ENCODE results near the gene PRDM16. TPM values are rescaled to one million over a fixed set of nuclear protein-coding genes. Genes with fewer than 3 reads are reported as not detected.

Gene PRDM16
- total RNA-seq, 4 donors from 2014 or later: 0.19 to 1.6 (median 0.36) TPM

- no peaks in the 10 kb centered on the region for H3K9me3 ChIP-seq
- no peaks in the 10 kb centered on the region for H3K36me3 ChIP-seq
- no peak overlapping the region for H3K4me3 ChIP-seq
- TF ChIP-seq CTCF (IDR thresholded peaks at IDR 0.05): no peak
- WGBS: 68% methylated on average over 27 of the region's 34 CpGs
- H3K4me1 ChIP-seq: peaks cover 12% of the 10 kb centered on the region
- H3K27me3 ChIP-seq: peaks cover 36% of the 10 kb centered on the region
- H3K27ac ChIP-seq: no peak overlapping the region
- DNase-seq (ENCODE audit: low spot score in 2 of 2): no peak
Measured at GRCh38 chr1:3188150-3188971, 119.4 kb downstream of the PRDM16 start.

GRCh38 chr1:3190256-3191041, 121.4 kb downstream of the PRDM16 start:
- WGBS: 80% methylated on average over 22 of the region's 32 CpGs
- no peaks in the 10 kb centered on the region for H3K36me3 ChIP-seq
- peaks cover 25% of the 10 kb centered on the region for H3K27me3 ChIP-seq
- H3K4me1 ChIP-seq: peaks cover 12% of the 10 kb centered on the region
- TF ChIP-seq EP300 (IDR thresholded peaks at IDR 0.05) (no peak), POLR2A (IDR thresholded peaks at IDR 0.05) (no peak), CTCF (IDR thresholded peaks at IDR 0.05) (no peak), POLR2AphosphoS5 (IDR thresholded peaks at IDR 0.05) (no peak)
- no peak for DNase-seq (ENCODE audit: low spot score in 2 of 2)
- H3K27ac ChIP-seq: no peak overlapping the region
- H3K9me3 ChIP-seq: no peaks in the 10 kb centered on the region
- H3K4me3 ChIP-seq: no peak overlapping the region

- H3K4me3 ChIP-seq: no peak overlapping the region
- H3K27me3 ChIP-seq: peaks cover 9% of the 10 kb centered on the region
- no peaks in the 10 kb centered on the region for H3K9me3 ChIP-seq
- no peak for DNase-seq (ENCODE audit: low spot score in 2 of 2)
- TF ChIP-seq POLR2AphosphoS5 (IDR thresholded peaks at IDR 0.05) (no peak), POLR2A (IDR thresholded peaks at IDR 0.05) (no peak), CTCF (IDR thresholded peaks at IDR 0.05) (no peak), EP300 (IDR thresholded peaks at IDR 0.05) (no peak)
- H3K27ac ChIP-seq: no peak overlapping the region
- H3K4me1 ChIP-seq: no peaks in the 10 kb centered on the region
- WGBS: 74% methylated on average over 4 of the region's 6 CpGs
- no peaks in the 10 kb centered on the region for H3K36me3 ChIP-seq
Measured at GRCh38 chr1:3192361-3192760, 123.4 kb downstream of the PRDM16 start.

- Histone ChIP-seq H3K4me1 (no peaks in the 10 kb centered on the region), H3K4me3 (no peak overlapping the region), H3K9me3 (no peaks in the 10 kb centered on the region), H3K27me3 (peaks cover 8% of the 10 kb centered on the region), H3K36me3 (no peaks in the 10 kb centered on the region), H3K27ac (no peak overlapping the region)
- 93% methylated on average over 11 of the region's 18 CpGs for WGBS
- no peak for TF ChIP-seq EP300 (IDR thresholded peaks at IDR 0.05)
- no peak for TF ChIP-seq CTCF (IDR thresholded peaks at IDR 0.05)
- TF ChIP-seq POLR2AphosphoS5 (IDR thresholded peaks at IDR 0.05): no peak
- TF ChIP-seq POLR2A (IDR thresholded peaks at IDR 0.05): no peak
- no peak for DNase-seq (ENCODE audit: low spot score in 2 of 2)
Measured at GRCh38 chr1:3192825-3193224, 123.8 kb downstream of the PRDM16 start.

GRCh38 chr1:3193811-3194210, 124.8 kb downstream of the PRDM16 start:
- 88% methylated on average over 6 of the region's 11 CpGs for WGBS
- Histone ChIP-seq H3K36me3 (no peaks in the 10 kb centered on the region), H3K4me1 (no peaks in the 10 kb centered on the region), H3K27ac (peak overlapping the region; percentile 10), H3K27me3 (peaks cover 12% of the 10 kb centered on the region), H3K4me3 (no peak overlapping the region), H3K9me3 (no peaks in the 10 kb centered on the region)
- no peak for DNase-seq (ENCODE audit: low spot score in 2 of 2)
- TF ChIP-seq CTCF (IDR thresholded peaks at IDR 0.05) (no peak), POLR2AphosphoS5 (IDR thresholded peaks at IDR 0.05) (no peak), EP300 (IDR thresholded peaks at IDR 0.05) (no peak), POLR2A (IDR thresholded peaks at IDR 0.05) (no peak)
